Upper lobe of right lung (tissue), 1 donor: ENCODE results near the gene CDRT4. TPM values are rescaled to one million over a fixed set of nuclear protein-coding genes. Genes with fewer than 3 reads are reported as not detected.

ENCODE experiments used
- ATAC-seq: fragments of 200-7000 bp; cut with Tn5 transposase; one replicate; pipeline ENCODE4 v1.9.1; 2020; ENCODE audit warnings: mild to moderate bottlenecking, moderate library complexity
- DNase-seq: peaks from one replicate; pipeline ENCODE4 v3.0.0-alpha.2; 2020
- H3K27ac ChIP-seq: fragments of 200-600 bp; one replicate; pipeline ENCODE4 v1.8.0; 2022
- H3K27me3 ChIP-seq: fragments of 200-600 bp; one replicate; pipeline ENCODE4 v1.8.0; 2022; ENCODE audit warnings: mild to moderate bottlenecking
- H3K36me3 ChIP-seq: fragments of 200-600 bp; one replicate; pipeline ENCODE4 v1.8.0; 2022
- H3K4me1 ChIP-seq: fragments of 200-600 bp; one replicate; pipeline ENCODE4 v1.8.0; 2022
- H3K4me3 ChIP-seq: fragments of 200-600 bp; one replicate; pipeline ENCODE4 v1.8.0; 2022; ENCODE audit warnings: mild to moderate bottlenecking
- H3K9me3 ChIP-seq: fragments of 200-600 bp; one replicate; pipeline ENCODE4 v1.8.0; 2022
- intact Hi-C: fragments of 100-400 bp; cut with DNase I; formaldehyde crosslinking; loops from one replicate; pipeline ENCODE4 v1.11.0; 2022
- total RNA-seq: library from RNA; stranded (reverse); fragmentation: NEBNext Ultra II Directional; extraction: Animal tissue kit (Norgen Biotek cat#: 25700); gene quantifications from one replicate; pipeline ENCODE4 v1.2.1, GENCODE V29; 2021
- TF ChIP-seq, protein P1 (sequence below): fragments of 200-600 bp; IDR thresholded peaks from one replicate; pipeline ENCODE4 v1.8.0; 2022; ENCODE audit warnings: antibody characterized with exemption
- donor health status: DM: no; HTN: yes; CAD: no; lungs with severe emphysema.

The CDRT4 gene
- total RNA-seq, 1 donor from 2014 or later = 9.0 TPM

DNA sequence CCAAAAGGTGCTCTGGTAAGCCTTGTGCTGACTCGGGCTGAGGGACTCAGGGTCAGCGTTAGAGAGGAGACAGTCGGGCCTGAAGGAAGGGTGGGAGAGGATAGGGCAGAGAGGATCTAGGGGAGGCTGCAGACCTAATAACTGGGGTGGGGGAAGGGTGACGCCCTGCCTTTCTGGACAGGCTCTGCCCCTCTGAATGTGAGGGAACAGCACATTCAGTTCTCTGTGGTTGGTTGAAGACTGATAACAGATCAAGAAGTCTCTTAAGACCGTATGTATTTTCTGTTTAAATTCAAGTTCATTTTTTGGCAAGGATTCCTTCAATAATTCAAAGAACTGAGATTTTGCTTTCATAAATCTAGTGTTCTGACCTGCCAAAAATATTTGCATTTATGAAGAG, 69.8 kb downstream of the CDRT4 start:
- H3K27ac ChIP-seq = no peak overlapping the region

DNA sequence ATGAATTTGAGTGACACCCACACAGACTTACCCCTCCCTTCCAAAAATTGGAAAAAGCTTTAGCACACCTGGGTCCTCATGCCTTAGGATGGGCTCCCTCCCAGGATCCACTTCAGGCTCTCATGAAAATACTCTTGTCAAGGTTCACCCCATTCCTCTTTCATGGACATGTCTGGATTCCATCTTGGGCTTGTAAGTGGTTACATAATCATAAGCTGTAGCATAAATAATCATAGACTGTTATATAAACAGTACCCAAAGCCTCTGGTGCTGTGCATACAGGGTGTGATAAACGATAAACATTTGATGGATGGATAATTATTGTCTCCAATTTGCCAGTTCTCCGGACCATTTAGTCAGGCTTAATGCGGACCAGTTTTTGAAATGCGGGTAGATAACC, 72.3 kb downstream of the CDRT4 start:
- Histone ChIP-seq H3K4me3 (no peak overlapping the region), H3K4me1 (no peaks in the 10 kb centered on the region), H3K27me3 (no peaks in the 10 kb centered on the region), H3K27ac (no peak overlapping the region), H3K9me3 (no peaks in the 10 kb centered on the region), H3K36me3 (no peaks in the 10 kb centered on the region)
- intact Hi-C loops = no loop called here
- DNase-seq = no peak
- TF ChIP-seq, protein P1, sequence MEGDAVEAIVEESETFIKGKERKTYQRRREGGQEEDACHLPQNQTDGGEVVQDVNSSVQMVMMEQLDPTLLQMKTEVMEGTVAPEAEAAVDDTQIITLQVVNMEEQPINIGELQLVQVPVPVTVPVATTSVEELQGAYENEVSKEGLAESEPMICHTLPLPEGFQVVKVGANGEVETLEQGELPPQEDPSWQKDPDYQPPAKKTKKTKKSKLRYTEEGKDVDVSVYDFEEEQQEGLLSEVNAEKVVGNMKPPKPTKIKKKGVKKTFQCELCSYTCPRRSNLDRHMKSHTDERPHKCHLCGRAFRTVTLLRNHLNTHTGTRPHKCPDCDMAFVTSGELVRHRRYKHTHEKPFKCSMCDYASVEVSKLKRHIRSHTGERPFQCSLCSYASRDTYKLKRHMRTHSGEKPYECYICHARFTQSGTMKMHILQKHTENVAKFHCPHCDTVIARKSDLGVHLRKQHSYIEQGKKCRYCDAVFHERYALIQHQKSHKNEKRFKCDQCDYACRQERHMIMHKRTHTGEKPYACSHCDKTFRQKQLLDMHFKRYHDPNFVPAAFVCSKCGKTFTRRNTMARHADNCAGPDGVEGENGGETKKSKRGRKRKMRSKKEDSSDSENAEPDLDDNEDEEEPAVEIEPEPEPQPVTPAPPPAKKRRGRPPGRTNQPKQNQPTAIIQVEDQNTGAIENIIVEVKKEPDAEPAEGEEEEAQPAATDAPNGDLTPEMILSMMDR = no peak
- no peak for ATAC-seq

More for the DNA sequence above, 69.8 kb downstream of the CDRT4 start:
- DNase-seq = no peak
- Histone ChIP-seq H3K27me3 (no peaks in the 10 kb centered on the region), H3K36me3 (no peaks in the 10 kb centered on the region), H3K4me3 (no peak overlapping the region), H3K9me3 (no peaks in the 10 kb centered on the region), H3K4me1 (no peaks in the 10 kb centered on the region)
- no peak for ATAC-seq
- TF ChIP-seq, protein P1 = no peak
- intact Hi-C loops = no loop called here

GRCh38 chr17:15393414-15393813, 74.0 kb downstream of the CDRT4 start:
- no peak for ATAC-seq
- Histone ChIP-seq H3K9me3 (no peaks in the 10 kb centered on the region), H3K27ac (no peak overlapping the region)

GRCh38 chr17:15392326-15392741, 75.1 kb downstream of the CDRT4 start:
- no peaks in the 10 kb centered on the region for H3K36me3 ChIP-seq
- H3K27ac ChIP-seq = no peak overlapping the region
- no peak overlapping the region for H3K4me3 ChIP-seq
- DNase-seq (no peak), ATAC-seq (peak; percentile 32)
- H3K4me1 ChIP-seq = no peaks in the 10 kb centered on the region
- intact Hi-C loops = no loop called here
- H3K9me3 ChIP-seq = no peaks in the 10 kb centered on the region
- TF ChIP-seq, protein P1 = no peak
- no peaks in the 10 kb centered on the region for H3K27me3 ChIP-seq

More at GRCh38 chr17:15393414-15393813, 74.0 kb downstream of the CDRT4 start:
- DNase-seq = no peak
- H3K27me3 ChIP-seq = no peaks in the 10 kb centered on the region
- H3K36me3 ChIP-seq = no peaks in the 10 kb centered on the region
- intact Hi-C loops = no loop called here
- TF ChIP-seq, protein P1 = no peak
- H3K4me3 ChIP-seq = no peak overlapping the region
- no peaks in the 10 kb centered on the region for H3K4me1 ChIP-seq

DNA sequence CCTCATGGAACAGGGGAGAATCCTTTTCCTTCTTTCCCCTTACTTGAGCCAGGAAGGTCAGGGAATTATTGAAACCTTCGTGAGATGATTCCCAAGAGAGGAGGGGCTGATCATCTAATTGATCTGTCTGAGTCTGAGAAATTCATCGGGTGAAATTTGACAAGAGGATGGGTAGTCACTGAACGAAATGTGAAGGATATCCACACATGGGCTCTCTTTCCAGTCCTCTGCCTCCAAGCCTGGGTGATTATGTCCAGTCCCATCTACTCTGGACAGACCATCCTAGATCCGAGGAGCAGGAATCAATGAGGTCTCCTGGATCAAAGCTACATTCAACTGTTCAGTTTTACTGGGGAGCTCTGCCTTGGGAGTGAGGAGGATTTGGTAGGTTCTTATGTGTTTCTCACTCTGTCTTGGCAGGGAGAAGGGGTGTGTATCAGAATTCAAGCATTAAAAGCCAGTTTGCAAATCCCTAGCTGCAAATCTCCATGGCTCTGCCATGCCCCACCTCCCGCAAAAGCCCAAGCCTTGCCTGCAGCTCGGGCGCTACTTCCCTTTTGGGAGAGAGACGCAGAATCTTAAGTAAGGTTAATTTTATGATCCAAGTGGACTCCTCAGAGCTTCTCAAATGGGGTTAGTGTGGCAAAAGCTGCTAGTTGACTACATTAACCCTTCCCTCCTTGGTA, 78.9 kb downstream of the CDRT4 start:
- no peaks in the 10 kb centered on the region for H3K36me3 ChIP-seq
- no peaks in the 10 kb centered on the region for H3K27me3 ChIP-seq
- TF ChIP-seq, protein P1 = no peak
- no peaks in the 10 kb centered on the region for H3K9me3 ChIP-seq
- H3K4me3 ChIP-seq = no peak overlapping the region
- no peak overlapping the region for H3K27ac ChIP-seq
- intact Hi-C loops = no loop called here
- ATAC-seq = no peak
- DNase-seq = no peak
- H3K4me1 ChIP-seq = peaks cover 14% of the 10 kb centered on the region
